Sigmoid colon (tissue), 4 donors: ENCODE measurements around the gene POLRMT.
"Not testable (repeated sequence)": the region's sequence is repeated elsewhere in the genome, so short reads cannot be mapped to it uniquely, and the experiment has no call there.

Experiments used
- CTCF ChIP-seq, 4 experiments: fragments of 450-650 bp in 3 of 4; fragments of 200-600 bp in 1 of 4; IDR thresholded peaks; one replicate each; pipeline ENCODE4 v1.5.1; 2016 to 2019; ENCODE audit warnings: antibody characterized with exemption in 4 of 4, mild to moderate bottlenecking in 3 of 4, moderate library complexity in 2 of 4
- EP300 ChIP-seq, 4 donors: sonication (generic); formaldehyde crosslinking; IDR thresholded peaks; one replicate each; pipeline ENCODE4 v1.6.1; 2017; ENCODE audit warnings: antibody characterized with exemption in 4 of 4
- POLR2A ChIP-seq, 2 donors: fragments of 450-650 bp; IDR thresholded peaks; one replicate each; pipeline ENCODE4 v1.6.1; 2016; ENCODE audit warnings: antibody characterized with exemption in 2 of 2, mild to moderate bottlenecking in 2 of 2, moderate library complexity in 2 of 2

GRCh38 chr19:603302-603639 is 30.1 kb downstream of the POLRMT start:
- not testable (repeated sequence) for TF ChIP-seq CTCF, EP300, POLR2A (IDR thresholded peaks at IDR 0.05)
